Renal cortex interstitium (tissue), 15 donors: ENCODE measurements around the gene PAXIP1. TPM values are rescaled to one million over a fixed set of nuclear protein-coding genes. Genes with fewer than 3 reads are reported as not detected.
"Not testable (repeated sequence)": the region's sequence is repeated elsewhere in the genome, so short reads cannot be mapped to it uniquely, and the experiment has no call there.

Experiments used
- DNase-seq, 11 donors: peaks; one replicate each; pipeline ENCODE4 v3.0.0-alpha.2; 2013; ENCODE audit warnings: low read depth in 9 of 11, low spot score in 4 of 11; ENCODE audit errors: extremely low read depth in 1 of 11
- long read RNA-seq, 16 experiments: transcript quantifications; one replicate each; lab custom pipeline, GENCODE V29; 2026
- polyA plus RNA-seq, 3 donors: library from polyadenylated mRNA; unstranded; fragments of 120-200 nt; gene quantifications; one replicate each; pipeline ENCODE4 v1.2.1, GENCODE V29; 2013; ENCODE audit not compliant: insufficient read length in 3 of 3

The PAXIP1 gene, protein sequence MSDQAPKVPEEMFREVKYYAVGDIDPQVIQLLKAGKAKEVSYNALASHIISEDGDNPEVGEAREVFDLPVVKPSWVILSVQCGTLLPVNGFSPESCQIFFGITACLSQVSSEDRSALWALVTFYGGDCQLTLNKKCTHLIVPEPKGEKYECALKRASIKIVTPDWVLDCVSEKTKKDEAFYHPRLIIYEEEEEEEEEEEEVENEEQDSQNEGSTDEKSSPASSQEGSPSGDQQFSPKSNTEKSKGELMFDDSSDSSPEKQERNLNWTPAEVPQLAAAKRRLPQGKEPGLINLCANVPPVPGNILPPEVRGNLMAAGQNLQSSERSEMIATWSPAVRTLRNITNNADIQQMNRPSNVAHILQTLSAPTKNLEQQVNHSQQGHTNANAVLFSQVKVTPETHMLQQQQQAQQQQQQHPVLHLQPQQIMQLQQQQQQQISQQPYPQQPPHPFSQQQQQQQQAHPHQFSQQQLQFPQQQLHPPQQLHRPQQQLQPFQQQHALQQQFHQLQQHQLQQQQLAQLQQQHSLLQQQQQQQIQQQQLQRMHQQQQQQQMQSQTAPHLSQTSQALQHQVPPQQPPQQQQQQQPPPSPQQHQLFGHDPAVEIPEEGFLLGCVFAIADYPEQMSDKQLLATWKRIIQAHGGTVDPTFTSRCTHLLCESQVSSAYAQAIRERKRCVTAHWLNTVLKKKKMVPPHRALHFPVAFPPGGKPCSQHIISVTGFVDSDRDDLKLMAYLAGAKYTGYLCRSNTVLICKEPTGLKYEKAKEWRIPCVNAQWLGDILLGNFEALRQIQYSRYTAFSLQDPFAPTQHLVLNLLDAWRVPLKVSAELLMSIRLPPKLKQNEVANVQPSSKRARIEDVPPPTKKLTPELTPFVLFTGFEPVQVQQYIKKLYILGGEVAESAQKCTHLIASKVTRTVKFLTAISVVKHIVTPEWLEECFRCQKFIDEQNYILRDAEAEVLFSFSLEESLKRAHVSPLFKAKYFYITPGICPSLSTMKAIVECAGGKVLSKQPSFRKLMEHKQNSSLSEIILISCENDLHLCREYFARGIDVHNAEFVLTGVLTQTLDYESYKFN
- polyA plus RNA-seq, result 10 to 100 TPM; 20.6 to 26.3 (median 21.5) TPM
- long read RNA-seq, donor 1, partial matches to known transcripts, result 5 of 5 reads
- long read RNA-seq, donor 1, other reads (novel, unspliced or antisense), result 0 of 5 reads
- long read RNA-seq, donor 2, result 0 reads
- long read RNA-seq, donor 3, result 0 reads
- long read RNA-seq, donor 4, result 0 reads
- long read RNA-seq, donor 5, result 0 reads
- long read RNA-seq, donor 6, partial matches to known transcripts, result 6 of 6 reads
- long read RNA-seq, donor 6, other reads (novel, unspliced or antisense), result 0 of 6 reads
- long read RNA-seq, donor 7, result 0 reads
- long read RNA-seq, donor 8, result 0 reads
- long read RNA-seq, donor 9, result 0 reads
- long read RNA-seq, donor 10, result 0 reads
- long read RNA-seq, donor 11, partial matches to known transcripts, result 0 of 1 reads
- long read RNA-seq, donor 11, other reads (novel, unspliced or antisense), result 0 of 1 reads
- long read RNA-seq, donor 12, result 0 reads
- long read RNA-seq, donor 13, result 0 reads
- long read RNA-seq, donor 14, result 0 reads
- long read RNA-seq, donor 15, result 0 reads
- long read RNA-seq, donor 16, partial matches to known transcripts, result 33 of 35 reads
- long read RNA-seq, donor 16, other reads (novel, unspliced or antisense), result 0 of 35 reads

DNA sequence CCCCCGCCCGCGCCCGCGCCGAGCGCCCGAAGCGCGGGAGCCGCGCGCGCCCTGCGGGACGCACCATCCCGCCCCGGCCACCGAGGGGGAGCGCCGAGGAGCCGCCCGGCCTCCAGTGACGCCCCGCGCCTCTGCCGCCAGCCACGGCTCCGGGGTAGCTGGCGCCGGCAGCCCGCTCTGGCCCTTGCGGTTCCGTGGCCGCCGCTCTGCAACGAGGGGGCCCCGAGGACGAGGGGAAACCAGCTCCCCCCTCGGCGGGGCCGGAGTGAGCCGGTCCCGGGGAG lies at the start of gene PAXIP1:
TSS of gene PAXIP1 (minus strand) at position 33 of the 284 bp plus-strand sequence. CDS start 195 bp downstream, outside the sequence.
- peak in 5 of 11 donors; percentile 10 to 66 (median 48) for DNase-seq

DNA sequence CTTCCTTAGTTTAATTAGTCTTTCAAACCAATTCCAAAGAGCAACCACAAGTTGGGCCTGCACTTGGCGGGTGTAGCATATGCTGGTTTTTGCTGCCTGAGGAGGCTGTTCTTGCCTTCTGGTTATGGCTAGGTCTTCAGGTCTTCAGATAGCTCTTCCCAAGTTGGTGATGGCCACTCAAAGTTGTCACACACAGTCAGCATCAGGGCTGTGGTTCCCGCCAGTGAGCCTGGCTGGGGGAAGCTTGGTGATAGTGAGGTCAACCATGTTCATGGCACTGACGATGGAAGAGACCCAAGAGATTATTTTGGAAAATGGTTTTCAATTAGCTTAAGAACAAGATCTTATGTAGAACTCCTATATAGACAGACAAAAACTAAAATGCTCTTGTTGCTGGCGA lies 48.4 kb upstream of the PAXIP1 start:
- no peak for DNase-seq

DNA sequence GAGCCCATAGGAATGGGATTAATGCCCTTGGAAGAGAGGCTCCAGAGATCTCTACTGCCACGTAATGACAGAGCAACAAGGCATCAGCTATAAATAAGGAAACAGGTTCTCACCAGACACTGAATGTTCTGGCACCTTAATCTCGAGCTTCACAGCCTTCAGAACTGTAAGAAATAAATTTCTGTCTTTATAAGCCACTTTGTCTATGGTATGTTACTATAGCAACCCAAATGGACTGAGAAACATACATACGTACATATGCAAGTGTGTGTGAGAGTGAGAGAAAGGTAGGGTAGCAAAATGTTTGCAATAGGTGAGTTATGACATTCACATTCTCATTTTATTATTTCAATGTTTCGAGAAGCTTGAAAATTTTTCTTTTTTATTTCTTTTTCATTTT lies 45.1 kb upstream of the PAXIP1 start:
- DNase-seq, result no peak

DNA sequence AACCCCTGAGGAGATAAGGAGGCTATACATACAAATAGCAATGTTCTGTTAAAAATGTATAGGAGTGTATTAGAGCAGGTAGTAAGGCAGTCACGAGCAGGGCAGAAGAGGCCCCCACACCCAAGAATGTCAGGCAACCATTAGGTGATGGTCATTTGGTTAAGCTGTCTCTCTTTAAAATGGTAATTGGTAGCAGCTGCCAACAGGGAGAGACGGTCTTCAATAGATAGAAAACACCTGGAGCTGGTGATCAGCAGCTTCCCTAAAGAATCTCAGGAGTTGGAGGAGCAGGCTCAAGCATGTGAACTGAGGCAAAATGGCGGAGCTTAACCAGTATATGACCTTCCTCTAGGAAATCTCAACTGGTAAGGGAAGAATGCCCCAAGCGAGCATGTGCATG lies 40.8 kb upstream of the PAXIP1 start:
- no peak for DNase-seq

DNA sequence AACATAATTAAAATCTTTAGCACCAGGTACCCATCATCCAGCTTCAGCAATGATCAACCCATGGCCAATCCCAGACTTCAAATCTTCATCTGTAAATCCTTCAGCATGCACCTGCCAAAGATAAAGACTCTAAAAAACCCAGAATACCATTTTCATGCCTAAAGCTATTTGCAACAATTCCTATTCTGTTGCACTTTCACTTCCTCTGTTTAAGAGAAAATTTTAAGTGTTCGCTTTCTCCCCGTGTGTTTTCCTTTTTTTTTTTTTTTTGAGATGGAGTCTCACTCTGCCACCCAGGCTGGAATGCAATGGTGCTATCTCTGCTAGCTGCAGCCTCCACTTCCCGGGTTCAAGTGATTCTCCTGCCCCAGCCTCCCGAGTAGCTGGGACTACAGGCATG lies 35.4 kb upstream of the PAXIP1 start:
- DNase-seq, result no peak

DNA sequence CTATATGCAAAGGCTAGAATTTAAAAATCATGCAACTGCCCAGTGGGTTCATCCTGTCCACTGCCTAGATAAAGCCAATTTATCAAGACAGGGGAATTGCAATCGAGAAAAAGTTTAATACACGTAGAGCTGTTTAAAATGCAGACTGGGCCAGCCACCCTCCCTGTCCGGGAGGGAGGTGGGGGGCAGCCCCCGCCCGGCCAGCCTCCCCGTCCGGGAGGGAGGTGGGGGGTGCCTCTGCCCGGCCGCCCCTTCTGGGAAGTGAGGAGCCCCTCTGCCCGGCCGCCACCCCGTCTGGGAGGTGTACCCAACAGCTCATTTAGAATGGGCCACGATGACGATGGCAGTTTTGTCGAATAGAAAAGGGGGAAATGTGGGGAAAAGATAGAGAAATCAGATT lies 31.6 kb upstream of the PAXIP1 start:
- DNase-seq, result not testable (repeated sequence)

DNA sequence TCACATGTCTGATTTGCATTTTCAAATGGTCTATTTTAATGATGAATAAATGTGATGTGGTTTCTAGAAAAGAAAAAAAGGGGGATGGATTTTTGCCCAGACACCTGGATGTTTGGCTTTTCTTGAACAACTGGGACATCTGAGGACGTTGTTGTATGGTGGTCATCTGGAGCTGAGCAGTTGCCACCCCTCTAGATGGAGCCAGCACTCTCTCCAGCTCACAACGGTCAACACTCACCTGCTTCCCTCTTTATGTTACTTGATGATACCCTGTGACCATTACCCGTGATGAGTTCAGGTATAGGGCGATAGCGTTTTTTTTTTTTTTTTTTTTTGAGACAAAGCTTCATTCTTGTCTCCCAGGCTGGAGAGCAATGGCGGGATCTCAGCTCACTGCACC lies 30.1 kb upstream of the PAXIP1 start:
- DNase-seq, result no peak

DNA sequence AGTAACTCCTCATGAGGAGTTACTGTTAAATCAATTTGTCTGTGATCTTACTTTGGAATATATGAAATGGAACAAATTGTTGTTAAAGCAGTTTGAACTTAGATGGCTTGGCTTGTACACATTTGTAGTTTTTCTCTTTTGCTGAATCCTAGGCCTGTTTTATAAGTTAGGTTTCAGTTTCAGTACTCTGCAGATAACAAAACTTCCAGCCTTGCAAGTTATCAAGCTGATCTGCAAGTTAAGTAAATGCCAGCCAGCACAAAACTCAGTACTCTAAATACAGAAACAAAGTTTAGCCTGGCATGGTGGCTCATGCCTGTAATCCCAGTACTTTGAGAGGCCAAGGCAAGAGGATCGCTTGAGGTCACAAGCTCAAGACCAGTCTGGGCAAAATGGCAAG lies 25.0 kb upstream of the PAXIP1 start:
- DNase-seq, result no peak

DNA sequence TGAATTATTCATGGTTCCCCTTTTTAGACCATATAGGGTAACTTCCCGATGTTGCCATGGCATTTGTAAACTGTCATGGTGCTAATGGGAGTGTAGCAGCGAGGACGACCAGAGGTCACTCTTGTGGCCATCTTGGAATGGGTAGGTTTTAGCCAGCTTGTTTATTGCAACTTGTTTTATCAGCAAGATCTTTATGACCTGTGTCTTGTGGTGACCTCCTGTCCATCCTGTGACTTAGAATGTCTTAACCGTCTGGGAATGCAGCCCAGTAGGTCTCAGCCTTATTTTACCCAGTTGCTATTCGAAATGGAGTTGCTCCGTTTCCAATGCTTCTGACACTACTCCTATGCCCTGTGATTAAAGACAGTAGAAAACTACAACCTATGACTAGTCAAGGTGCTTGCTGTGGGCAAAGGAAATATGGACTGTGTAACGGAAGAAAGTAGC lies 18.8 kb upstream of the PAXIP1 start:
- DNase-seq, result no peak

DNA sequence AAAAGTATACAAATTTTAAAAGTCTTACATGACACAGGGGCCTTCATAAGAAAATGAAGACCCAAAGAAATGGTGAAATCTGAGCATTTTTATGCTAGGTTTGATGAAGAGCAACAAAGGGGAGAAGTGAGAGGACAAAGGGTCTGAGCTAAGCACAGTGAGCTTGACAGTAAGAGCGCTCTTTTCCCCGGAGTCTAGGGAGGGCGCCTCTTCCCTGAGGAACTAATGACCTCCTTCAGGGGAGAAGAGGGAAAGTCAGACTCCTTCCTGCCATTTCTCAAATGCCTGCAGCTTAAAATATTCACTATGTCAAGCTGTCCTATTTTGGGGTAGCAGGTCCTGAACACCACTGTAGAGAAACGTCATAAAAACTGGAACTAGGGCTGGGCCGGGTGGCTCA lies 18.1 kb upstream of the PAXIP1 start:
- no peak for DNase-seq

DNA sequence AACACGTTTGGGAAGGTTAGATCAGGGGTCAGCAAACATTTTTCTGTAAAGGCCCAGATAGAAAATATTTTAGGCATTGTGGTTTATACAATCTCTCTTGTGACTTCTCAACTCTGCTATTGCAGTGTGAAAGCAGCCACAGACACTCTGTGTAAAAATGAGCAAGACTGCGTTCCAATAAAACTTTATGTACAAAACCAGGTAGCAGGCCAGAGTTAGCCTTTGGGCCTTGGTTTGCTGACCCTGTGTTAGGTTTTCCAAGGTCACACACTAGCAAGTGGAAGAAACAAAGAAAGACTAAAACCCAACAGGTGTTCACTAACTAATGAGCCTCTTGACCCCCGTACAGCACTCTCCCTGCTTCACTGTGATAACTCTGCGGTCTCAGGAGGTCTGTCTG lies 14.9 kb upstream of the PAXIP1 start:
- no peak for DNase-seq

DNA sequence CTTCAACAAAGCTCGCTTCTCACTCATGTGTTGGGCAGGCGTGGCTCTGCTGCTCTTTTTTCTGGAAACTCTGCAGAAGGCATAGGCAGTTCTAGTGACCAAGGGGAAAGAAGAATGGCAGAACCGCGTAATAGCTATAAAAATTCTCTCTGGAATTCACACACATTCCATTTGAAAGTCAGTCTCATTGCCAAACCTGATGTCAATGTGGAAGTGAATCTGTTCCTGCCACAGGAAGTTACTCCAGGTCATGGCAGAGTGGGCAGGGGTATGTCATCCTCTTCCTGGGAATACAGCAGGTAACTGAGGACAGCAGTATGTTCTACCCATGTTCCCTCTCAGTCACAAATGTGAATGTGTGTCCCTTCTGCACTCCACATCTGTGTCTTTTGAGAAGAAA lies 8.2 kb upstream of the PAXIP1 start:
- DNase-seq, result no peak

DNA sequence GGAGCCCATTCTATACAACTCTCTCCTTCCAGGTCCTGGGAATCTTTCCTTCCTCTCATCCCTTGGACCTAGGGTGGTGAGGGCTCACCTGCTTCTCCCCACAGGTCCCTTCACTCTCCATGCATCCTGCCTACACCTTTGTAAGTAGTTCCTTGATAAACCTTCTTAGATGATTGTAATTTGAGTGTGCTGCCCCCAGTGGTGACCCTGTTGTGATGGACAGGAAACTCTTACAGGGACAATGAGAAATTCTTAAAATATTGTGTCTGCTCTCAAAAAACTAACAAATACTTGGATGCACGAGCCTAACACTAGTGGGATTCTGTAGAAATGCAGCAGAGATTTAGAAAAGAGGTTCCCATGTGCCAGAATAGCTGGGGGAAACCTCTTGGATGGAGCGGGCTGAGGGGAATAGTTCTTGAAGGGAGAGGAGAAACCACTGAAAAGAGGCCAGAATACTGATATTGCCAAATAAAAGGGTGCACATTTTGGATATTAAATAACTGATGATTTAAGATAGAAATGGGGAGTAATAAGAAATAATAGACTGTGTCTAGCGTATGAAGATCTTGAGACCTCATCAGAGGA lies 6.7 kb upstream of the PAXIP1 start:
- no peak for DNase-seq

DNA sequence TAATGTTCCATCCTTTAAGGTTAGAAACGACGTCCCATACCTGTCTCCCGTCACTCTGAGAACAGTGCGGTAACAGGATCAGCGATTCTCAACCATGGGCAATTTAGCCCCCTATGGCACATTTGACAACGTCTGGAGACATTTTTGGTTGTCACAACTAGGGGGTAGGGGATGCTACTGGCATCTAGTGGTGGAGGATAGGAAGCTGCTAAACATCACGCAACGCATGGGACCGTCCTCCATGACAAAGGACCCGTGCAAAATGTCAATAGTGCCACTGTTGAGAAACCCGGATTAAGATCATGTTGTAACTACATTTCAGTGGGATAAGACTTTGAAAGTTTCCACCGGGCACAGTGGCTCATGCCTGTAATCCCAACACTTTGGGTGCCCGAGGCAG lies 5.0 kb upstream of the PAXIP1 start:
- DNase-seq, result no peak

DNA sequence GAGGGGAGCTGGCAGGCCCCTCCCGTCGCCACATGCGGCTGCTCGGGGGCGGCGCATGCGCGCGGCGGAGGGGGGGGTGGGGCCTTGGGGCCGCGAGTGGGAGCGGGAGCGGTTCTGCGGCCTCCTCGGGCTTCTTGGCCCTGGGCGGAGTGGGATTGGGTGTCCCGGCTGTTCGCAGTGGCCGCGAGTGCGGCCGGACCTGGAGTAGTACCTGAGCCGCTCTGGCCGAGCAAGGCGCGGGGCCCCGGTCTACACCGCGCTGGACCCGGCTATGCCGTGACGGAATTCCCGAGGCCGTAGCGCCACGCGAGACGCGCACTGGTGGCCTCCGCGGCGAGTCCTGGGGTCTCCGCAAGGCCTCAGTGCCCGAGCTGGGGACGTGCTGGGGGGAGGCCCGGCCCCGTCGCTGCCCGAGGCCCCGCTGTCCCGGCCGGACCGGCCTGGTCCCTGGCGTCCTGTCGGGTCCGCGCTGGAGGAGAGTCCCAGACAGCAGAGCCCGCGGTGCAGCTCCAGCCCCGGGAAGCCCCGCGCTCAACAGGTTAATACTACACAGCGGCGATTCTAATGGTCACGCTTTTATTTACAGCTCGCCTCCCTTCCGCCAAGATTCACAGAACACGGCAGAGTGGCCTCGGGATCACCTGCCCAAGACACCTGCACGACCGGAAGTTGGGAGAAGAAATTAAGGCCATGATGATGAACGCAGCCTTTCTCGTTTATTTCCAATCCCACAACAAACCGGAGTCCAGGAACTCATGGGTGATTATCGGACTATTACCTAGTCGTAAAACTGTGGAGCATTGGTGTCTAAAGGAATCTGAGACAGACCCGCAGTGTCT lies 671 bp upstream of the PAXIP1 start:
- peak; percentile 52 to 86 (median 77) for DNase-seq

DNA sequence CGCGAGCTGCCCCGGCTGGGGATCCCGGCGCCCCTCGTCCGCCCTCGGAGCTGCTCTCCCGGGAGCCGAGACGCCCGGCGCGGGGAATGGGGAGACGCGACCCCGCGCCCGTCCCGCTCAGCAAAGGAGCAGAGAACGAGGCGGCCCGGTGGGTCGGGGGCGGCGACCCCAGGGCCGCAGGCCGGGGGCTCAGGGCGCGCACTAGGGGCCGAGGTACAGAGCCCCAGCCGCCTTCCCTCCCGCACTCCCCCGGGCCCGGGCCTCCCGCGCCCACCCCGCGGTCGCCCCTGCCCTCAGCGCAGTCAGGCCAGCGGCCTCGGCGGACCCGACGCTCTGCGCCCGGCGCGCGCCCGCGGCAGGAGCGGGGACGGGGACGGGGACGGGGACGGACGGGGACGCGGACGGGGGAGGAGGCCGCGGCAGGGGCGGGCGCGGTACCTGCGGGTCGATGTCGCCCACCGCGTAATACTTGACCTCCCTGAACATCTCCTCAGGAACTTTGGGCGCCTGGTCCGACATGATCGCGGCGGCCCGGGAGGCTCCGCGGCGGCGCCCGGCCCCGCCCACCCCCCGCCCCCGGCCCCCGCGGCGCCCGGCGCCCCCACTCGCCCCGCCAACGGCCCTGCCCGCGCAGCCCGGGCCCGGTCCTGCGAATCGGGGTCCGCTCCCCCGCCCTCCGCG lies 373 bp downstream of the PAXIP1 start:
- peak in 6 of 11 donors; percentile 25 to 47 (median 38) for DNase-seq
